ENCODE results near the gene CENPN.

DNA sequence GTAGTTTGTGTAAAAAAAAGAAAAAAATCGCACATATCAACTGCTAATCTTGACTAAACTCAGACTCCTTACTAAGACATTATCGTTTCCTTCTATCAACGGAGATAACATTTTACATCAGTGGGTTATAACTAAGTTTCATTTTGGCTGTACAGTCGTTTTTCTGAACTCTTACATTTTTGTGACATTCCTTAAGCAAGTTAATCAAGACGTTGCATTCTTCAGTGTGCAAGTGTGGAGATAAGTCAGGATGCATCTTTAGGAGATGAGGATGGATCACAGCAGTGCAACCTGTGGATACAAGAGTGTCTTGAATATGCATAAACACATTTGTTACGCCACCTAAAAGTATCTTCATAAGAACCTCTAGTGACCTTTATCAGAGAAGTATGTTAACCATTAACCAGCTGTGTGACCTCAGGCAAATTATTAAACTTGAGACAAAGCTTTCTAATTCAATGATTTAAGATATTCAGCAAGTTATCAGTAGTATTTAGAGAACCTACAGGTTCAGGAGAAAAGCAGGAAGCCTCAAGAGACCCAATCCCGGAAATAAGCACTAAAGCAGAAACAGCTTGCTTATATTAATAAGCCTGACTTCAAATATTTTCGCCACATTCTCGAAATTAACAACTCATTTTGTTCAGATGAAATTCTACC lies 9.7 kb upstream of the CENPN start:
- TF ChIP-seq, protein P1, sequence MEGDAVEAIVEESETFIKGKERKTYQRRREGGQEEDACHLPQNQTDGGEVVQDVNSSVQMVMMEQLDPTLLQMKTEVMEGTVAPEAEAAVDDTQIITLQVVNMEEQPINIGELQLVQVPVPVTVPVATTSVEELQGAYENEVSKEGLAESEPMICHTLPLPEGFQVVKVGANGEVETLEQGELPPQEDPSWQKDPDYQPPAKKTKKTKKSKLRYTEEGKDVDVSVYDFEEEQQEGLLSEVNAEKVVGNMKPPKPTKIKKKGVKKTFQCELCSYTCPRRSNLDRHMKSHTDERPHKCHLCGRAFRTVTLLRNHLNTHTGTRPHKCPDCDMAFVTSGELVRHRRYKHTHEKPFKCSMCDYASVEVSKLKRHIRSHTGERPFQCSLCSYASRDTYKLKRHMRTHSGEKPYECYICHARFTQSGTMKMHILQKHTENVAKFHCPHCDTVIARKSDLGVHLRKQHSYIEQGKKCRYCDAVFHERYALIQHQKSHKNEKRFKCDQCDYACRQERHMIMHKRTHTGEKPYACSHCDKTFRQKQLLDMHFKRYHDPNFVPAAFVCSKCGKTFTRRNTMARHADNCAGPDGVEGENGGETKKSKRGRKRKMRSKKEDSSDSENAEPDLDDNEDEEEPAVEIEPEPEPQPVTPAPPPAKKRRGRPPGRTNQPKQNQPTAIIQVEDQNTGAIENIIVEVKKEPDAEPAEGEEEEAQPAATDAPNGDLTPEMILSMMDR (IDR thresholded peaks at IDR 0.05; ENCODE audit: low read depth, low read length) = no peak
- TF ChIP-seq POLR2A (IDR thresholded peaks at IDR 0.05; ENCODE audit: extremely low read depth, insufficient read length) = no peak

Measured in NB4 (cell line).